ENCODE measurements around the gene DNAJB2.

Gene DNAJB2

GRCh38 chr2:219269362-219270054, 9.7 kb upstream of the DNAJB2 start:
- Histone ChIP-seq H3K4me3 (ENCODE audit: low read length) (no peak overlapping the region), H3F3A (ENCODE audit: insufficient read depth, low read length) (no peaks in the 10 kb centered on the region), H3K9me3 (replicated peaks; ENCODE audit: insufficient read depth, low read length) (no peaks in the 10 kb centered on the region), H3K79me2 (ENCODE audit: low read length) (no peaks in the 10 kb centered on the region), H3K9me2 (replicated peaks; ENCODE audit: insufficient read depth, low read length) (no peaks in the 10 kb centered on the region), H3K4me1 (ENCODE audit: low read length) (no peaks in the 10 kb centered on the region), H2AFZ (ENCODE audit: low read length) (no peak overlapping the region), H3K27ac (ENCODE audit: low read length) (no peak overlapping the region), H3K9ac (ENCODE audit: low read length) (no peak overlapping the region), H4K20me1 (ENCODE audit: insufficient read depth, low read length) (no peaks in the 10 kb centered on the region), H3K36me3 (replicated peaks; ENCODE audit: insufficient read depth, low read length) (no peaks in the 10 kb centered on the region), H3K4me2 (ENCODE audit: low read depth, low read length) (no peak overlapping the region), H3K27me3 (replicated peaks; ENCODE audit: insufficient read depth, low read length) (no peaks in the 10 kb centered on the region)
- no peak for TF ChIP-seq CTCF (IDR thresholded peaks at IDR 0.05; ENCODE audit: low read length)
- DNase-seq, result no peak

GRCh38 chr2:219270055-219270372, 9.2 kb upstream of the DNAJB2 start:
- Histone ChIP-seq H3K27me3 (replicated peaks; ENCODE audit: insufficient read depth, low read length) (no peaks in the 10 kb centered on the region), H2AFZ (ENCODE audit: low read length) (no peak overlapping the region), H4K20me1 (ENCODE audit: insufficient read depth, low read length) (no peaks in the 10 kb centered on the region), H3K4me1 (ENCODE audit: low read length) (no peaks in the 10 kb centered on the region), H3K36me3 (replicated peaks; ENCODE audit: insufficient read depth, low read length) (no peaks in the 10 kb centered on the region), H3K9me2 (replicated peaks; ENCODE audit: insufficient read depth, low read length) (no peaks in the 10 kb centered on the region), H3K79me2 (ENCODE audit: low read length) (no peaks in the 10 kb centered on the region), H3K4me2 (ENCODE audit: low read depth, low read length) (no peak overlapping the region), H3F3A (ENCODE audit: insufficient read depth, low read length) (no peaks in the 10 kb centered on the region), H3K9ac (ENCODE audit: low read length) (no peak overlapping the region), H3K9me3 (replicated peaks; ENCODE audit: insufficient read depth, low read length) (no peaks in the 10 kb centered on the region), H3K27ac (ENCODE audit: low read length) (no peak overlapping the region), H3K4me3 (ENCODE audit: low read length) (no peak overlapping the region)
- TF ChIP-seq CTCF (IDR thresholded peaks at IDR 0.05; ENCODE audit: low read length) (no peak), EZH2phosphoT487 (IDR thresholded peaks at IDR 0.05; ENCODE audit: low read length) (no peak), EZH2 (optimal IDR thresholded peaks at IDR 0.05; ENCODE audit: low read depth, low read length) (no peak)
- no peak for DNase-seq

GRCh38 chr2:219271021-219271420, 8.1 kb upstream of the DNAJB2 start:
- Histone ChIP-seq H3K27ac (ENCODE audit: low read length) (no peak overlapping the region), H3K4me2 (ENCODE audit: low read depth, low read length) (no peak overlapping the region)
- no peak for TF ChIP-seq EZH2phosphoT487 (IDR thresholded peaks at IDR 0.05; ENCODE audit: low read length)
- TF ChIP-seq CTCF (IDR thresholded peaks at IDR 0.05; ENCODE audit: low read length), result no peak
- no peak for TF ChIP-seq EZH2 (optimal IDR thresholded peaks at IDR 0.05; ENCODE audit: low read depth, low read length)

More at GRCh38 chr2:219271021-219271420, 8.1 kb upstream of the DNAJB2 start:
- Histone ChIP-seq H4K20me1 (ENCODE audit: insufficient read depth, low read length) (no peaks in the 10 kb centered on the region), H3K4me1 (ENCODE audit: low read length) (no peaks in the 10 kb centered on the region), H2AFZ (ENCODE audit: low read length) (no peak overlapping the region), H3K36me3 (replicated peaks; ENCODE audit: insufficient read depth, low read length) (no peaks in the 10 kb centered on the region), H3K9ac (ENCODE audit: low read length) (no peak overlapping the region), H3K79me2 (ENCODE audit: low read length) (no peaks in the 10 kb centered on the region), H3K9me3 (replicated peaks; ENCODE audit: insufficient read depth, low read length) (no peaks in the 10 kb centered on the region), H3K4me3 (ENCODE audit: low read length) (no peak overlapping the region), H3K27me3 (replicated peaks; ENCODE audit: insufficient read depth, low read length) (no peaks in the 10 kb centered on the region), H3F3A (ENCODE audit: insufficient read depth, low read length) (no peaks in the 10 kb centered on the region), H3K9me2 (replicated peaks; ENCODE audit: insufficient read depth, low read length) (no peaks in the 10 kb centered on the region)
- no peak for DNase-seq
